ENCODE measurements around the gene KIAA1958.

GRCh38 chr9:112548836-112549595, 62.4 kb downstream of the KIAA1958 start:
- TF ChIP-seq POLR2AphosphoS5 (IDR thresholded peaks at IDR 0.05; ENCODE audit: insufficient read depth in 1 of 2, low read depth in 1 of 2) = no peak
- TF ChIP-seq, protein P1, sequence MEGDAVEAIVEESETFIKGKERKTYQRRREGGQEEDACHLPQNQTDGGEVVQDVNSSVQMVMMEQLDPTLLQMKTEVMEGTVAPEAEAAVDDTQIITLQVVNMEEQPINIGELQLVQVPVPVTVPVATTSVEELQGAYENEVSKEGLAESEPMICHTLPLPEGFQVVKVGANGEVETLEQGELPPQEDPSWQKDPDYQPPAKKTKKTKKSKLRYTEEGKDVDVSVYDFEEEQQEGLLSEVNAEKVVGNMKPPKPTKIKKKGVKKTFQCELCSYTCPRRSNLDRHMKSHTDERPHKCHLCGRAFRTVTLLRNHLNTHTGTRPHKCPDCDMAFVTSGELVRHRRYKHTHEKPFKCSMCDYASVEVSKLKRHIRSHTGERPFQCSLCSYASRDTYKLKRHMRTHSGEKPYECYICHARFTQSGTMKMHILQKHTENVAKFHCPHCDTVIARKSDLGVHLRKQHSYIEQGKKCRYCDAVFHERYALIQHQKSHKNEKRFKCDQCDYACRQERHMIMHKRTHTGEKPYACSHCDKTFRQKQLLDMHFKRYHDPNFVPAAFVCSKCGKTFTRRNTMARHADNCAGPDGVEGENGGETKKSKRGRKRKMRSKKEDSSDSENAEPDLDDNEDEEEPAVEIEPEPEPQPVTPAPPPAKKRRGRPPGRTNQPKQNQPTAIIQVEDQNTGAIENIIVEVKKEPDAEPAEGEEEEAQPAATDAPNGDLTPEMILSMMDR (IDR thresholded peaks at IDR 0.05) = no peak
